PC-9 (cell line): ENCODE results near the gene RNF169. TPM values are rescaled to one million over a fixed set of nuclear protein-coding genes. Genes with fewer than 3 reads are reported as not detected.

Experiments used
- BruUV-seq: library from RNA; stranded (reverse); fragments of 400-500 nt; replicated peaks from 2 replicates; lab custom pipeline; 2021; lab: Mats Ljungman, UMichigan
- CTCF ChIA-PET: fragments of 300-600 bp; sonication (Branson Sonifier 250); formaldehyde crosslinking; loops from one replicate; lab custom pipeline; 2022; ENCODE audit warnings: antibody characterized with exemption; lab: Charles Lee
- POLR2A ChIA-PET: fragments of 300-600 bp; sonication (Branson Sonifier 250); formaldehyde crosslinking; loops from one replicate; lab custom pipeline; 2022; ENCODE audit warnings: antibody characterized with exemption; ENCODE audit not compliant: unreplicated experiment; lab: Charles Lee
- DNase-seq, 2 experiments: peaks; one replicate each; pipeline versions ENCODE4 v3.0.0 to v3.0.0-alpha.2; 2015 to 2022; ENCODE audit warnings: mixed read lengths in 1 of 2
- H2AFZ ChIP-seq: fragments of 200-600 bp; sonication (generic); 2 replicates; pipeline ENCODE4 v1.8.1; 2017; ENCODE audit warnings: antibody characterized with exemption
- H3F3A ChIP-seq: fragments of 200-600 bp; sonication (generic); 2 replicates; pipeline ENCODE4 v1.8.1; 2017; ENCODE audit warnings: antibody characterized with exemption, mild to moderate bottlenecking, low read depth; ENCODE audit not compliant: insufficient read depth
- H3K27ac ChIP-seq: fragments of 200-600 bp; sonication (generic); 2 replicates; pipeline ENCODE4 v1.6.1; 2016; ENCODE audit warnings: mixed run types
- H3K27me3 ChIP-seq: fragments of 200-600 bp; sonication (generic); 2 replicates; pipeline ENCODE4 v1.6.1; 2016; ENCODE audit warnings: low read depth, mixed run types; ENCODE audit not compliant: insufficient read depth
- H3K36me3 ChIP-seq: fragments of 200-600 bp; sonication (generic); 2 replicates; pipeline ENCODE4 v1.6.1; 2016; ENCODE audit warnings: low read depth, mixed run types
- H3K4me1 ChIP-seq: fragments of 200-600 bp; sonication (generic); replicated peaks from 2 replicates; pipeline ENCODE4 v1.6.1; 2016; ENCODE audit warnings: mixed run types; ENCODE audit not compliant: insufficient read depth
- H3K4me2 ChIP-seq: fragments of 200-600 bp; sonication (generic); 2 replicates; pipeline ENCODE4 v1.6.1; 2017; ENCODE audit warnings: mixed run types
- H3K4me3 ChIP-seq: fragments of 200-600 bp; sonication (generic); 2 replicates; pipeline ENCODE4 v1.6.1; 2016; ENCODE audit warnings: mixed run types
- H3K79me2 ChIP-seq: fragments of 200-600 bp; sonication (generic); 2 replicates; pipeline ENCODE4 v1.6.1; 2017; ENCODE audit warnings: low read depth, mixed run types
- H3K9me2 ChIP-seq: fragments of 200-600 bp; sonication (generic); 2 replicates; pipeline ENCODE4 v1.8.1; 2017; ENCODE audit warnings: mild to moderate bottlenecking; ENCODE audit not compliant: insufficient read depth
- H3K9me3 ChIP-seq: fragments of 200-600 bp; sonication (generic); 2 replicates; pipeline ENCODE4 v1.8.1; 2016; ENCODE audit warnings: low read depth; ENCODE audit not compliant: insufficient read depth
- H4K20me1 ChIP-seq: fragments of 200-600 bp; sonication (generic); 2 replicates; pipeline ENCODE4 v1.8.1; 2017; ENCODE audit not compliant: insufficient read depth
- EZH2 ChIP-seq: fragments of 200-600 bp; sonication (generic); IDR thresholded peaks from 2 replicates; pipeline ENCODE4 v1.8.0; 2017; ENCODE audit warnings: antibody characterized with exemption, low read depth
- intact Hi-C: fragments of 100-400 bp; cut with micrococcal nuclease; formaldehyde crosslinking; loops from one replicate; pipeline ENCODE4 v1.10.0; 2022; ENCODE audit not compliant: unreplicated experiment
- total RNA-seq: library from RNA; stranded (reverse); gene quantifications from 2 replicates; pipeline ENCODE4 v1.2.3, GENCODE V29; 2021
- TF ChIP-seq, protein P1 (sequence below): fragments of 200-600 bp; sonication (generic); conservative IDR thresholded peaks from 2 replicates; pipeline ENCODE4 v1.6.1; 2017; ENCODE audit warnings: mixed run types, antibody characterized with exemption, mild to moderate bottlenecking, moderate library complexity

RNF169 gene
- total RNA-seq, 1 experiment from 2014 or later = 36.5 TPM

DNA sequence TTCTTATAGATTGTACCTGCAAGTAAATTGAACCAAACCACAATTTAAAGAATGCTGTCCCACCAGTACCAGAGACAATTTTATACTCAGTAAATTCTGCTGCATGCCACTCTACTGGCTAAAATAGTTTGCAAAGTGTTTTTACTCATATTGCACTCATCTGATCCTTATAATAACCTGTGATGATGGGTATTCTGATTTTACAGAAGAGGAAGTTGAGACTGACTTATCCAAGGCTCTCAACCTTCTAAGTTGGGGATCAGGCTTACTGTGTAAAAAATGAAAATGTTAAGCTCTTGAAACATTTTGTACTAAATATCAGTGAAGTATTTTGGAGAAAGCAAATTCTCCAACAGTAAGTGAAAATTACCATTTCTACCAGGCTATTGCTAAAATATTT is 37.9 kb downstream of the RNF169 start:
- POLR2A ChIA-PET = interaction anchor here (0.6 kb wide), 1 partner anchor 554 kb away, joined by 12 read pairs; no protein-coding TSS in a partner anchor
- H3K9me3 ChIP-seq = no peaks in the 10 kb centered on the region
- H3K4me1 ChIP-seq = peaks cover 27% of the 10 kb centered on the region
- H2AFZ ChIP-seq = no peak overlapping the region
- H3F3A ChIP-seq = peaks cover 10% of the 10 kb centered on the region
- TF ChIP-seq, protein P1, sequence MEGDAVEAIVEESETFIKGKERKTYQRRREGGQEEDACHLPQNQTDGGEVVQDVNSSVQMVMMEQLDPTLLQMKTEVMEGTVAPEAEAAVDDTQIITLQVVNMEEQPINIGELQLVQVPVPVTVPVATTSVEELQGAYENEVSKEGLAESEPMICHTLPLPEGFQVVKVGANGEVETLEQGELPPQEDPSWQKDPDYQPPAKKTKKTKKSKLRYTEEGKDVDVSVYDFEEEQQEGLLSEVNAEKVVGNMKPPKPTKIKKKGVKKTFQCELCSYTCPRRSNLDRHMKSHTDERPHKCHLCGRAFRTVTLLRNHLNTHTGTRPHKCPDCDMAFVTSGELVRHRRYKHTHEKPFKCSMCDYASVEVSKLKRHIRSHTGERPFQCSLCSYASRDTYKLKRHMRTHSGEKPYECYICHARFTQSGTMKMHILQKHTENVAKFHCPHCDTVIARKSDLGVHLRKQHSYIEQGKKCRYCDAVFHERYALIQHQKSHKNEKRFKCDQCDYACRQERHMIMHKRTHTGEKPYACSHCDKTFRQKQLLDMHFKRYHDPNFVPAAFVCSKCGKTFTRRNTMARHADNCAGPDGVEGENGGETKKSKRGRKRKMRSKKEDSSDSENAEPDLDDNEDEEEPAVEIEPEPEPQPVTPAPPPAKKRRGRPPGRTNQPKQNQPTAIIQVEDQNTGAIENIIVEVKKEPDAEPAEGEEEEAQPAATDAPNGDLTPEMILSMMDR = no peak
- TF ChIP-seq EZH2 = no peak
- H3K27ac ChIP-seq = no peak overlapping the region
- peak in 1 of 2 experiments; percentile 46 for DNase-seq
- intact Hi-C loops = no loop called here
- no peak overlapping the region for H3K4me2 ChIP-seq
- no peaks in the 10 kb centered on the region for H3K27me3 ChIP-seq
- H3K9me2 ChIP-seq = no peaks in the 10 kb centered on the region
- peaks cover 69% of the 10 kb centered on the region for H3K79me2 ChIP-seq
- CTCF ChIA-PET = no interaction called here
- H3K4me3 ChIP-seq = no peak overlapping the region
- H4K20me1 ChIP-seq = peaks cover 23% of the 10 kb centered on the region
- no TSS peak for BruUV-seq
- H3K36me3 ChIP-seq = peaks cover 18% of the 10 kb centered on the region; the same call in 1 of the 2 replicates

DNA sequence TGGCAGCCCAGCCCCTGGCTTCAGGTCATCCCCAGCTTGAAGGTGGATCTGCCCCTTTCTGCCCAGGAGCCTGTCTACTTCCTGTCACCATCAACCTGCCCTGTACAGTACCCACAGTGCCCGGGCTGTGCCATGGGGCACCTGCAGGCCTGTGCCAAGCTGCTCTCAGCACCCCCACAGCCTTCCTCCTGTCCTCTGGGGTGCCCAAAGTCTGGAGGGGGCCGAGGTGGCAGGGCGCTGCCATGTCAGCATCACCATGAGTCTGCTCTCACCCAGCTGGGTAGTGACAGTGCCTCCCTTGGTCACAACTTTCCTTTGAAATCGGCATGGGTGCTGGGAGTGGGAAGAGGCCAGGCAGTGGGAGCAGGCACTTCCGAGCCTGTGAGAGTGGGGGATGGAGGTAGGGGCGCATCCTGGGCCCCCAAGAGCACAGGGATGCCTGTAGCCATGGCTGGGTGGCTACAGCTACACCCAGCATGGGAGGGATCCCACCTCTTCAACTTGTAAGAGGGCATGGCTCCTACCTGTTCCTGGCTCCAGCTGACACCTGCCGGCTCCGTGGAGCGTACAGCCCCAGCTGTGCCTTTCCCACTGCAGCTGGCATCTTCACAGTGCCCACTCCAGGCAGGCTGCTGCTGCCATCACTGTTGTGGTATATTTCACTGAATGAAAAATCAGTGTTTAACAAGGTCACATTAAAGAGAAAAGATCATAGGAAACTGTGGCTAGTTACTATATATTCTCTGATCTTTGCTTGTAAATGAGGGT is 42.9 kb downstream of the RNF169 start:
- Histone ChIP-seq H3K79me2 (peaks cover 23% of the 10 kb centered on the region), H3K9me3 (no peaks in the 10 kb centered on the region), H3K36me3 (peaks cover 30% of the 10 kb centered on the region), H3K4me1 (no peaks in the 10 kb centered on the region), H3K4me3 (no peak overlapping the region), H3K4me2 (no peak overlapping the region), H3K27me3 (no peaks in the 10 kb centered on the region), H2AFZ (no peak overlapping the region), H3K27ac (no peak overlapping the region), H3K9me2 (no peaks in the 10 kb centered on the region), H4K20me1 (peaks cover 3% of the 10 kb centered on the region), H3F3A (no peaks in the 10 kb centered on the region)
- CTCF ChIA-PET = no interaction called here
- no TSS peak for BruUV-seq
- intact Hi-C loops = no loop called here
- POLR2A ChIA-PET = no interaction called here
- TF ChIP-seq, protein P1 = no peak
- no peak for TF ChIP-seq EZH2
- DNase-seq = no peak

DNA sequence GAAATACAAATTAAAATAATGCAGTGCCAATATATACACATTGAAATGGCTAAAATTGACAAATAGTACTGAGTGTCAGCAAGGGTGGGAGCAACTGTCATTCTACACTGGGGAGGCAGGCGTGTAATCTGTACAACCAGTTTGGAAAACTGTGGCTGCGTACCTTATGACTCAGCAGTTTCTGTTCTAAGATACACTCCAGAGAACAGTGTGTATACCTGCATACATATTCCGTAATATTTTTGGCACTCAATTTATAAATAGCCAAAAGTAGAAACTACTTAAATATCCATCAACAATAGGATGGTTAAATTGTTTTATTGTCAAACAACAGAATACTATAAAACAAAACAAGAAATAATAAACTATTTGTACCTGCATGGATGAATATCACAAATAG is 57.6 kb downstream of the RNF169 start:
- BruUV-seq = no TSS peak
- Histone ChIP-seq H3K4me3 (no peak overlapping the region), H2AFZ (no peak overlapping the region), H3F3A (no peaks in the 10 kb centered on the region), H3K4me1 (peaks cover 12% of the 10 kb centered on the region; the same call in 1 of the 2 replicates), H3K79me2 (peaks cover 27% of the 10 kb centered on the region), H3K9me3 (no peaks in the 10 kb centered on the region), H3K4me2 (no peak overlapping the region), H3K9me2 (no peaks in the 10 kb centered on the region; the same call in 1 of the 2 replicates), H3K27ac (peak overlapping the region; percentile 3; the same call in 1 of the 2 replicates), H4K20me1 (no peaks in the 10 kb centered on the region), H3K27me3 (no peaks in the 10 kb centered on the region), H3K36me3 (peaks cover 8% of the 10 kb centered on the region)
- ChIA-PET POLR2A (no interaction called here), CTCF (no interaction called here)
- intact Hi-C loops = no loop called here
- DNase-seq = no peak
- TF ChIP-seq, protein P1 = no peak
- no peak for TF ChIP-seq EZH2
